Astrocyte (in vitro differentiated cells and primary cell): ENCODE results near the gene ATP6V1E1.

ENCODE experiments used
- EZH2 ChIP-seq: IDR thresholded peaks from 2 replicates; pipeline ENCODE4 v1.6.1; 2012; ENCODE audit warnings: mild to moderate bottlenecking, low read length, inconsistent platforms; ENCODE audit not compliant: insufficient read depth
- TF ChIP-seq, protein P1 (sequence below): IDR thresholded peaks from 2 replicates; pipeline ENCODE4 v1.5.1; 2011; ENCODE audit warnings: low read depth, mild to moderate bottlenecking, inconsistent platforms, low read length, moderate library complexity; ENCODE audit not compliant: insufficient read depth

DNA sequence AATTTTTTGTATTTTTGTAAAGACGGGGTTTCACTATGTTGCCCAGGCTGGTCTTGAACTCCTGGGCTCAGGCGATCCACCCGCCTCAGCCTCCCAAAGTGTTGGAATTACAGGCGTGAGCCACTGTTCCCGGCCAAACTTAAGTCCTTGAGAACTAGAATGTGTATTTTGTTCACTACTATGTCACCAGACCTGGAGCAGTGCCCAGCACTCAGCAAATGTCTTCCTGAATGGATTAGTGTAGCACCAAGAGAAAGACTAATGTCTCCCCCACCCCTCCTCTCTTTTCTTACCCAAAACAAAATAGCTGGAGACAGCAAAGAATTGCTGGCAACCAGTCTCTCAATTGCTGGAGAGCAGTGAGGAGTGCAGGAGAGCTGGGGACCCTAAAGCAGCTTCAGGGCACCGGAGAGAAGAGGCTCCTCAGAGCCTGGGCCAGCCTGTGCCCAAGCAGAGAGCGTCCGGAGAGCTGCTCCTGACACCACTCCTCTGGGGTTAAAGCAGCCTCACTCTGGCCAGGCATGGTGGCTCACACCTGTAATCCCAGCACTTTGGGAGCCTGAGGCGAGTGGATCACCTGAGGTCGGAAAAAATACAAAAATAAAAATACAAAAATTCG, 50.3 kb downstream of the ATP6V1E1 start:
- TF ChIP-seq, protein P1, sequence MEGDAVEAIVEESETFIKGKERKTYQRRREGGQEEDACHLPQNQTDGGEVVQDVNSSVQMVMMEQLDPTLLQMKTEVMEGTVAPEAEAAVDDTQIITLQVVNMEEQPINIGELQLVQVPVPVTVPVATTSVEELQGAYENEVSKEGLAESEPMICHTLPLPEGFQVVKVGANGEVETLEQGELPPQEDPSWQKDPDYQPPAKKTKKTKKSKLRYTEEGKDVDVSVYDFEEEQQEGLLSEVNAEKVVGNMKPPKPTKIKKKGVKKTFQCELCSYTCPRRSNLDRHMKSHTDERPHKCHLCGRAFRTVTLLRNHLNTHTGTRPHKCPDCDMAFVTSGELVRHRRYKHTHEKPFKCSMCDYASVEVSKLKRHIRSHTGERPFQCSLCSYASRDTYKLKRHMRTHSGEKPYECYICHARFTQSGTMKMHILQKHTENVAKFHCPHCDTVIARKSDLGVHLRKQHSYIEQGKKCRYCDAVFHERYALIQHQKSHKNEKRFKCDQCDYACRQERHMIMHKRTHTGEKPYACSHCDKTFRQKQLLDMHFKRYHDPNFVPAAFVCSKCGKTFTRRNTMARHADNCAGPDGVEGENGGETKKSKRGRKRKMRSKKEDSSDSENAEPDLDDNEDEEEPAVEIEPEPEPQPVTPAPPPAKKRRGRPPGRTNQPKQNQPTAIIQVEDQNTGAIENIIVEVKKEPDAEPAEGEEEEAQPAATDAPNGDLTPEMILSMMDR = no peak
- no peak for TF ChIP-seq EZH2
